GM19239 (cell line): Measurements from ENCODE around the gene BCL2L11.
A peak's percentile ranks its signal among the peaks of the same experiment; 100 is the strongest.
"Not testable (repeated sequence)": the region's sequence is repeated elsewhere in the genome, so short reads cannot be mapped to it uniquely, and the experiment has no call there.

ENCODE experiments used
- DNase-seq: peaks from one replicate; pipeline ENCODE4 v3.0.0; 2011; ENCODE audit warnings: low spot score; ENCODE audit not compliant: insufficient read length
- FAIRE-seq: peaks from 2 replicates; lab custom pipeline; 2011; peaks lifted over from hg19 to GRCh38; lab: Jason Lieb, UNC

The BCL2L11 gene

DNA sequence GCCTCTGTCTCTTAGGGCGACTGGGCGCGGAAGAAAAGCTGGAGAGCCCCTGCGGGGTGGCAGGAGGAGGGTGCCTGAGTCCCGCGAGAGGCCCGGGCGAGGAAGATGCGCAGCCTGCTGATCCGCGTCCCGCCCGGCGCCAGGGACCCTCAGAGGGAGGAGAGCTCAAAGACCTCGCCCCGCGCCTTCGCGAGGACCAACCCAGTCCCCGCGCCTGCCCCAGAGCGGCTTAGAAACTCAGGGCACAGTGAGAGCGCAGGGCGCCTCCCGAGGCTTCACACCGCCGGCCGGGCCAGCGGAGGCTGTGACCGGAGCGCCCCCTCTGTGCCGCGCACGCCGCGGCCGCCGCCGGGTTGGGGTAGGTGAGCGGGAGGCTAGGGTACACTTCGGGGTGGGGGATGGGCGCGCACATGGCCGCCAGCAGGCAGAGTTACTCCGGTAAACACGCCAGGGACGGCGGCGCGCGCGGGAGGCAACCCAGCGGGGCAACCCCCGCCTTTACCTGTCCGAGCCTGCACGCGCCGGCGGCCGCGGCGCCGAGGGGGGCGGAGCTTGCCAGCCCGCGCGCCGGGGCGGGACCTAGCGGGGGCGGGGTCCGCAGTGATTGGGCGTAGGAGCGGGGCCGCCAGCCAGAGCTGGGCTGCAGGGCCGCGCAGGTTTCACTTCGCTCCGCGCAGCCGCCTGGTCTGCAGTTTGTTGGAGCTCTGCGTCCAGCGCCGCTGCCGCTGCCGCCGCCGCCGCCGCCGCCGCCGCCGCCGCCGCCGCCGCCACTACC is at the start of gene BCL2L11:
Gene BCL2L11 (plus strand): TSS at position 662 of the 775 bp plus-strand sequence. CDS start 2,832 bp downstream, outside the sequence.
- DNase-seq (peak; percentile 73), FAIRE-seq (peak; percentile 86)

DNA sequence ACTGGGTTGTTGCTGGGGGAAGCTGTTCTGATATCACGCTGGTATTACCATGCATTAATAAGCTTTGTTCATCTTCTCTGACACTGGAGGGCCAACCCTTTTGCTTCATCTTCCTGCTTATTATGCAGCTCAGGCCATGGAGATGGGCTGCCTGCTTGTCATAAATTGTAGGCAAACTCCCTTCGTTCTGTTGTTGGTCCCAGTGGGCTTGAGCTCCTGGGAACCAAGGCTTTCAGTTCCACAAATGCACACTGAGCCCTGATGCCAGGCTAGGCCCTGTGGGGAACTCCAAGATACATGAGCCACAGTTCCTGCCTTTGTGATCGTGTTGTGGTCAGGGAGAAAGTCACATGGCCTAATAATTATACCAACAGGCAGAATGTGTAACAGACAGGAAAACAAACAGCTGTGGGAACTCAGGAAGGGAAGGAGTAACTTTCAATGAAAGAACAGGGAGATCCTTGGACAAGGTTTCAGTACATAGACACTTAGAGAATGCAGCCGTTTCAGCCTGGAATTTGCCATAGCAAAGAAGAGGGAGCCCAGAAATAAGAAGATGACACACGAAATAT is 49.0 kb upstream of the BCL2L11 start:
- FAIRE-seq (no peak), DNase-seq (no peak)

DNA sequence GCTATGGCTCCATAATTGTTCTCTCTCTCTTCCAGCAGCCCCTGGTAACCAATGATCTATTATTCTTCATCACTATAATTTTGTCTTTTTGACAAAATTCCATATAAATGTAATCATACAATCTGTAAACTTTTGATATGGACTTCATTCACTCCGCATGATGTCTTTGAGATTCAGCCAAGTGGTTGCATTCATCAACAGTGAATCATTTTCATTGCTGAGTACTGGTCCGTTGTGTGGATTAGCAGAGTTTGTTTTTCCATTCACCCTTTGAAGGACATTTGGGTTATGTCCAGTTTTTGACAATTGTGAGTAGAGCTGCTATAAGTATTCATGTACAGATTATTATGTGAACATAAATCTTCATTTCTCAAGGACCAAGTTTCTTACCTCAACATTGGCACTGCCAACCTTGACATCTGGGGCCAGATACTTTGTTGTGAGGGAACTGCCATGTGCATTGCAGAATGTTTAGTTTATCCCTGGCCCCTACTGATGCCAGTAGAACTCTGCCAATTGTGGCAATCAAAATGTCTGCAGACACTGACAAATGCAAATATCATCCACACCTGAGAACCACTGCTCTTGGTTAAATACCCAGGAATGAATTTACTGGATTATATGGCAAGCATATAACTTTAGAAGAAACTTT is 48.4 kb upstream of the BCL2L11 start:
- DNase-seq (no peak), FAIRE-seq (no peak)

- DNase-seq, FAIRE-seq: not testable (repeated sequence)
Observed at GRCh38 chr2:111082659-111083058, 38.1 kb upstream of the BCL2L11 start.

GRCh38 chr2:111091811-111092211 is 28.9 kb upstream of the BCL2L11 start:
- FAIRE-seq = no peak
- DNase-seq = no peak

DNA sequence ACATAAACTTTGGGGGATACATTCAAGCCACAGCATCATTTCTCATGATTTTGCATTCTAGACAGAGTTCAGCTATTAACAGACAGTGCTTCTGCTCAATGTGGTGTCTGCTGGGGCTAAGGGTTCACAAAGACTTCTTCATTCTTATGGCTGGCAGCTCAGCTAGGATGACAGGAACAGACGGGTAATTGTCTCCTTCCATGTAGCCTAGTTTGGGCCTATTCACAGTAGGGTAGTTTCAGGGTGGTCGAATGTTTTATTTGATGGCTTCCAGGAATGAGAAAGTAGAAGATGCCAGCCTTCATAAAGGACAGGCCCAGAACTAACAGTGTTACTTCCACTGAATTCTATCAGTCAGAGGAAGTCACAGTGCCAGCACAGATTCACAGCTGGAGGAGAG is 26.0 kb upstream of the BCL2L11 start:
- no peak for DNase-seq
- FAIRE-seq = no peak

DNA sequence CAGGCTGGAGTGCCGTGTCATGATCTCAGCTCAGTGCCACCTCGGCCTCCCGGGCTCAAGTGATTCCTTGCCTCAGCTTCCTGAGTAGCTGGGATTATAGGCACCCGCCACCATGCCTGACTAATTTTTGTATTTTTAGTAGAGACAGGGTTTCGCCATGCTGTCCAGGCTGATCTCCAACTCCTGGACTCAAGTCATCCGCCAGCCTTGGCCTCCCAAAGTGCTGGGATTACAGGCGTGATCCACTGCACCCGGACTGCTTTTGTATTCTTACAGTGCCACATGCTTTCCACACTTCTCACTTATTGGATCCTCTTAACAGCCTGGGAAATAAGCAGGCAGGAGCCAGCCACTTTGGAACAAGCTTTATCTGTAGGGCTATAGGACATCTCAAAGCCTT is 25.3 kb upstream of the BCL2L11 start:
- DNase-seq = no peak
- FAIRE-seq = no peak

- DNase-seq = no peak
- FAIRE-seq = no peak
Observed at GRCh38 chr2:111099402-111099801, 21.3 kb upstream of the BCL2L11 start.

- DNase-seq = no peak
- FAIRE-seq = no peak
Observed at GRCh38 chr2:111100087-111100764, 20.5 kb upstream of the BCL2L11 start.

- peak; percentile 95 for FAIRE-seq
Observed at GRCh38 chr2:111100765-111101162, 19.9 kb upstream of the BCL2L11 start.

GRCh38 chr2:111101592-111101991 is 19.1 kb upstream of the BCL2L11 start:
- no peak for DNase-seq
- FAIRE-seq = no peak

More at GRCh38 chr2:111100765-111101162, 19.9 kb upstream of the BCL2L11 start:
- no peak for DNase-seq

- FAIRE-seq (no peak), DNase-seq (no peak)
Observed at GRCh38 chr2:111102216-111102615, 18.5 kb upstream of the BCL2L11 start.

GRCh38 chr2:111105926-111106325 is 14.8 kb upstream of the BCL2L11 start:
- FAIRE-seq (no peak), DNase-seq (no peak)

GRCh38 chr2:111106706-111107105 is 14.0 kb upstream of the BCL2L11 start:
- no peak for DNase-seq
- no peak for FAIRE-seq

GRCh38 chr2:111108745-111109271 is 11.9 kb upstream of the BCL2L11 start:
- no peak for FAIRE-seq
- no peak for DNase-seq

GRCh38 chr2:111111101-111111755 is 9.5 kb upstream of the BCL2L11 start:
- FAIRE-seq = no peak
- DNase-seq = no peak

GRCh38 chr2:111113838-111114237 is 6.9 kb upstream of the BCL2L11 start:
- FAIRE-seq (no peak), DNase-seq (no peak)

GRCh38 chr2:111116011-111116746 is 4.5 kb upstream of the BCL2L11 start:
- no peak for DNase-seq
- peak; percentile 87 for FAIRE-seq

DNA sequence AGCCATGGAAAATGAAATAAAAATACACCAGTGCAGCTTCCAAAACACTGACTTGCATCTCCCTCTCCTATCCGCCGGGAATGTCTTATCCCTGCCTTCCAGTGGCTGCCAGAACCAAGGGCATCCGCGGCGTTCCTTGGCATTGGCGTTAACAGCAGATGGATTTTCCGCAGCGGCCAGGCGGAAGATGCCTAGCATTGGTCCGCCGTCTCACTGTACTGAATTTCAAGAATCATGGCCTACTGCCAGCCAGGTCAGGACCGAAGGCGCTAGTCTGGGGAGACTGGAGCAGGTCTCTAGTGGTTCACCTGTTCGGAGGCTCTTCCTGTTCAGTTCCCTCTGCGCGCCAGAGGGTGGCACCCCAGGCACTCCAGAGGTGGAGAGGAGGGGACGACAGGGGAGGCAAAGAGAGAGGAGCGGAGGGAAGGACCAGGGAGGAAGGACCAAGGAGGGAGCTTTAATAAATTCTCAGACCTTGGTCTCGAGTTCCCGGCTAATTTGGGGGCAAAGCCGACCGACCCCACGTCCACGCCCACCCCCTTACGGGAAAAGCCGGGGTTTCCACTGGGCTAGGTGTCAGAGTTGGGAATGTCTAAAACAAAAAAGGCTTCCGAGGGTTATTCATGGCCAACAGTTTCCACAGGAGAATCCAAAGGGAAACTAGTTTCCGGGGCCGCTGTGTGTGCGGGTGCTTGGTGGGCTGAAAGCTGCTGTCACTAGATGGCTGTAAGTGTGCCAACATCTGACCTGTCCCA is 3.7 kb upstream of the BCL2L11 start:
- FAIRE-seq (peak; percentile 87), DNase-seq (no peak)
